ENCODE measurements around the gene WNT3A. TPM values are rescaled to one million over a fixed set of nuclear protein-coding genes. Genes with fewer than 3 reads are reported as not detected.

WNT3A gene
- polyA plus RNA-seq, 1 of the 3 experiments (the other 2 are of a cell fraction): not detected

DNA sequence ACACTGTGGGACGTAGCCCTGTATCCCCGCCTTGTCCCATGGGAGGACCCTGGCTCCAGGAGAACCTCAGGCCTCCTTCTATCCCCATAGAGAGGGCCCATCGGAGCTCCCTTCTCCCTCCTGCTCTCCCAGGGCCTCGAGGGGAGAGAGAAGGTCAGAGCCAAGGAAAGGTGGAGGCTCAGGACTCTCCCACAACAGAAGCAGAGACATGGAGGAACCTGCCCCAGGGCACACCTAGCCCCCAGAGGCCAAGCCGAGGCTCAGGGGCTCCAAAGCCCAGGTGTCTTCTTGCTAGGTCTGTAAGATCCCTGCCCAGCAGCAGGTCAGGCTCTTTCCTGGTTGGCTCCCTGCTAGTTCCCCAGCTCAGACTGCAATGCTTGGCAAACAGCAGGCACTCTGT, 41.3 kb downstream of the WNT3A start:
- TF ChIP-seq, protein P1, sequence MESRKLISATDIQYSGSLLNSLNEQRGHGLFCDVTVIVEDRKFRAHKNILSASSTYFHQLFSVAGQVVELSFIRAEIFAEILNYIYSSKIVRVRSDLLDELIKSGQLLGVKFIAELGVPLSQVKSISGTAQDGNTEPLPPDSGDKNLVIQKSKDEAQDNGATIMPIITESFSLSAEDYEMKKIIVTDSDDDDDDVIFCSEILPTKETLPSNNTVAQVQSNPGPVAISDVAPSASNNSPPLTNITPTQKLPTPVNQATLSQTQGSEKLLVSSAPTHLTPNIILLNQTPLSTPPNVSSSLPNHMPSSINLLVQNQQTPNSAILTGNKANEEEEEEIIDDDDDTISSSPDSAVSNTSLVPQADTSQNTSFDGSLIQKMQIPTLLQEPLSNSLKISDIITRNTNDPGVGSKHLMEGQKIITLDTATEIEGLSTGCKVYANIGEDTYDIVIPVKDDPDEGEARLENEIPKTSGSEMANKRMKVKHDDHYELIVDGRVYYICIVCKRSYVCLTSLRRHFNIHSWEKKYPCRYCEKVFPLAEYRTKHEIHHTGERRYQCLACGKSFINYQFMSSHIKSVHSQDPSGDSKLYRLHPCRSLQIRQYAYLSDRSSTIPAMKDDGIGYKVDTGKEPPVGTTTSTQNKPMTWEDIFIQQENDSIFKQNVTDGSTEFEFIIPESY (IDR thresholded peaks at IDR 0.05; ENCODE audit: borderline replicate concordance, low read depth): no peak
- TF ChIP-seq, protein P2, sequence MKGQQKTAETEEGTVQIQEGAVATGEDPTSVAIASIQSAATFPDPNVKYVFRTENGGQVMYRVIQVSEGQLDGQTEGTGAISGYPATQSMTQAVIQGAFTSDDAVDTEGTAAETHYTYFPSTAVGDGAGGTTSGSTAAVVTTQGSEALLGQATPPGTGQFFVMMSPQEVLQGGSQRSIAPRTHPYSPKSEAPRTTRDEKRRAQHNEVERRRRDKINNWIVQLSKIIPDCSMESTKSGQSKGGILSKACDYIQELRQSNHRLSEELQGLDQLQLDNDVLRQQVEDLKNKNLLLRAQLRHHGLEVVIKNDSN (IDR thresholded peaks at IDR 0.05; ENCODE audit: borderline replicate concordance, low read depth): no peak
- TF ChIP-seq, protein P3, sequence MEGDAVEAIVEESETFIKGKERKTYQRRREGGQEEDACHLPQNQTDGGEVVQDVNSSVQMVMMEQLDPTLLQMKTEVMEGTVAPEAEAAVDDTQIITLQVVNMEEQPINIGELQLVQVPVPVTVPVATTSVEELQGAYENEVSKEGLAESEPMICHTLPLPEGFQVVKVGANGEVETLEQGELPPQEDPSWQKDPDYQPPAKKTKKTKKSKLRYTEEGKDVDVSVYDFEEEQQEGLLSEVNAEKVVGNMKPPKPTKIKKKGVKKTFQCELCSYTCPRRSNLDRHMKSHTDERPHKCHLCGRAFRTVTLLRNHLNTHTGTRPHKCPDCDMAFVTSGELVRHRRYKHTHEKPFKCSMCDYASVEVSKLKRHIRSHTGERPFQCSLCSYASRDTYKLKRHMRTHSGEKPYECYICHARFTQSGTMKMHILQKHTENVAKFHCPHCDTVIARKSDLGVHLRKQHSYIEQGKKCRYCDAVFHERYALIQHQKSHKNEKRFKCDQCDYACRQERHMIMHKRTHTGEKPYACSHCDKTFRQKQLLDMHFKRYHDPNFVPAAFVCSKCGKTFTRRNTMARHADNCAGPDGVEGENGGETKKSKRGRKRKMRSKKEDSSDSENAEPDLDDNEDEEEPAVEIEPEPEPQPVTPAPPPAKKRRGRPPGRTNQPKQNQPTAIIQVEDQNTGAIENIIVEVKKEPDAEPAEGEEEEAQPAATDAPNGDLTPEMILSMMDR (IDR thresholded peaks at IDR 0.05): no peak
- no peak for TF ChIP-seq NRF1 (IDR thresholded peaks at IDR 0.05; ENCODE audit: low read depth, low read length)
- TF ChIP-seq, protein P4, sequence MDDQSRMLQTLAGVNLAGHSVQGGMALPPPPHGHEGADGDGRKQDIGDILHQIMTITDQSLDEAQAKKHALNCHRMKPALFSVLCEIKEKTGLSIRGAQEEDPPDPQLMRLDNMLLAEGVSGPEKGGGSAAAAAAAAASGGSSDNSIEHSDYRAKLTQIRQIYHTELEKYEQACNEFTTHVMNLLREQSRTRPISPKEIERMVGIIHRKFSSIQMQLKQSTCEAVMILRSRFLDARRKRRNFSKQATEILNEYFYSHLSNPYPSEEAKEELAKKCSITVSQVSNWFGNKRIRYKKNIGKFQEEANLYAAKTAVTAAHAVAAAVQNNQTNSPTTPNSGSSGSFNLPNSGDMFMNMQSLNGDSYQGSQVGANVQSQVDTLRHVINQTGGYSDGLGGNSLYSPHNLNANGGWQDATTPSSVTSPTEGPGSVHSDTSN (IDR thresholded peaks at IDR 0.05): no peak
- no peak for TF ChIP-seq RXRA (IDR thresholded peaks at IDR 0.05; ENCODE audit: borderline replicate concordance, low read depth)
- no peak for TF ChIP-seq NFIC (IDR thresholded peaks at IDR 0.05; ENCODE audit: borderline replicate concordance)
- TF ChIP-seq, protein P5, sequence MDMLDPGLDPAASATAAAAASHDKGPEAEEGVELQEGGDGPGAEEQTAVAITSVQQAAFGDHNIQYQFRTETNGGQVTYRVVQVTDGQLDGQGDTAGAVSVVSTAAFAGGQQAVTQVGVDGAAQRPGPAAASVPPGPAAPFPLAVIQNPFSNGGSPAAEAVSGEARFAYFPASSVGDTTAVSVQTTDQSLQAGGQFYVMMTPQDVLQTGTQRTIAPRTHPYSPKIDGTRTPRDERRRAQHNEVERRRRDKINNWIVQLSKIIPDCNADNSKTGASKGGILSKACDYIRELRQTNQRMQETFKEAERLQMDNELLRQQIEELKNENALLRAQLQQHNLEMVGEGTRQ (IDR thresholded peaks at IDR 0.05; ENCODE audit: borderline replicate concordance, low read depth, low read length): no peak
- no peak for TF ChIP-seq GABPA (IDR thresholded peaks at IDR 0.05; ENCODE audit: low read depth)
- TF ChIP-seq MEF2A (IDR thresholded peaks at IDR 0.05; ENCODE audit: borderline replicate concordance, low read depth): no peak
- no peak for TF ChIP-seq FOXM1 (IDR thresholded peaks at IDR 0.05; ENCODE audit: low read depth)
- TF ChIP-seq, protein P6, sequence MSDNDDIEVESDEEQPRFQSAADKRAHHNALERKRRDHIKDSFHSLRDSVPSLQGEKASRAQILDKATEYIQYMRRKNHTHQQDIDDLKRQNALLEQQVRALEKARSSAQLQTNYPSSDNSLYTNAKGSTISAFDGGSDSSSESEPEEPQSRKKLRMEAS (IDR thresholded peaks at IDR 0.05; ENCODE audit: low read depth): no peak
- TF ChIP-seq JUND (IDR thresholded peaks at IDR 0.05): no peak
- no peak for TF ChIP-seq SMC3 (IDR thresholded peaks at IDR 0.05; ENCODE audit: low read depth, low read length)
- Histone ChIP-seq H3K4me3 (ENCODE audit: low read depth in 2 of 2, low read length in 1 of 2) (no peak overlapping the region), H3K27ac (ENCODE audit: low read depth in 2 of 2, low read length in 1 of 2) (no peak overlapping the region), H3K79me2 (ENCODE audit: insufficient read depth) (no peaks in the 10 kb centered on the region), H3K9me2 (no peaks in the 10 kb centered on the region), H3K36me3 (replicated peaks in 1 of 2; ENCODE audit: control insufficient read depth in 1 of 2, insufficient read depth in 2 of 2, low read length in 1 of 2) (no peaks in the 10 kb centered on the region), H4K20me1 (ENCODE audit: insufficient read depth) (no peaks in the 10 kb centered on the region), H3K27me3 (ENCODE audit: insufficient read depth) (peaks cover 9% of the 10 kb centered on the region; the same call in 1 of the 2 replicates), H2AFZ (ENCODE audit: low read depth) (no peak overlapping the region), H3K9ac (no peak overlapping the region), H3K4me2 (no peak overlapping the region), H3F3A (replicated peaks; ENCODE audit: insufficient read depth) (no peaks in the 10 kb centered on the region), H3K9me3 (no peaks in the 10 kb centered on the region), H3K4me1 (ENCODE audit: control insufficient read depth in 1 of 2, insufficient read depth in 2 of 2, low read depth in 1 of 2, low read length in 1 of 2) (no peaks in the 10 kb centered on the region)
- WGBS (ENCODE audit: low lambda C conversion rate): 0% methylated on average over 1 of the region's 5 CpGs
- ChIA-PET CTCF (interaction anchor here (1.0 to 1.8 kb wide), 3 partner anchors 26 to 49 kb away, joined by 3 to 5 read pairs (median 4); no protein-coding TSS in a partner anchor), POLR2A (no interaction called here)
- DNase-seq: no peak

Data from SK-N-SH (cell line).